Activated T-cell treated with anti-CD3 and anti-CD28 coated beads for 1 hour (primary cell): ENCODE measurements around the gene TMEM139.

Source experiments
- DNase-seq: peaks from one replicate; pipeline ENCODE4 v3.0.0-alpha.2; 2020; ENCODE audit warnings: low read depth

TMEM139 gene

DNA sequence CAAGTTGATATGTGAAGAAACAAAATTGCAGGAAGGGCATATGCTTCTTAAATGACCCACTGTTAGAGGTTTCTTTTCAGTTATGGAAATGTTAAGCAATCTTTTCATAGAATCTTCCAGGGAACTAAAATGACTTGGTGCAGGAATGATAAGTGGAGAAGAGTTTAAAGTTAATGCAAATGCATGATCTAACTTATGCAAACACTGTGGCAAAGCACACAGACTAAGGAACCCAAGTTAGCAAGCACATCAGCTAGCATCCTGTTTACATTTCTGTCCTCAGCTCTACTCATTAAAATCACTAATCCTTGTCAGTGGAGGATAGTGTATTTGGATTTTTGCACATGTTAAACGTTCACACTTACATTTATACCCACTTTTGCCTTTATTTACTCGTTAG, 40.5 kb downstream of the TMEM139 start:
- DNase-seq = no peak

DNA sequence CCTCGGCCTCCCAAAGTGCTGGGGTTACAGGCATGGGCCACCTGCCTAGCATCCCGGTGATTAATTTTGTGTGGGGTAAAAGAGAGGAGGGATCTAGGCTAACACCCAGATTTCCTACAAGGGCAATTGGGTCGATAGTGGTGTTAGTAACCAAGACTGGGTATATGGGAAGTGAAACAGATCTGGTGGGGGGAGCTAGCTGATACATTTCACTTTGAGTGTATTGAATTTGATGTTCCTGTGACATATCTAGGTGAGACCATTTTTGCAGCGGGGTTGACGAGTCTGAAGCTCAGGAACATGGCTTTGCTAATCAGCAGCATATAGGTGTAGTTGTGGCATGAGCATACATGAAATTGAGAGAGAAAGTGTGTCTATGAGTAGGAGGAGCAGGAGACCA, 43.1 kb downstream of the TMEM139 start:
- DNase-seq = no peak

DNA sequence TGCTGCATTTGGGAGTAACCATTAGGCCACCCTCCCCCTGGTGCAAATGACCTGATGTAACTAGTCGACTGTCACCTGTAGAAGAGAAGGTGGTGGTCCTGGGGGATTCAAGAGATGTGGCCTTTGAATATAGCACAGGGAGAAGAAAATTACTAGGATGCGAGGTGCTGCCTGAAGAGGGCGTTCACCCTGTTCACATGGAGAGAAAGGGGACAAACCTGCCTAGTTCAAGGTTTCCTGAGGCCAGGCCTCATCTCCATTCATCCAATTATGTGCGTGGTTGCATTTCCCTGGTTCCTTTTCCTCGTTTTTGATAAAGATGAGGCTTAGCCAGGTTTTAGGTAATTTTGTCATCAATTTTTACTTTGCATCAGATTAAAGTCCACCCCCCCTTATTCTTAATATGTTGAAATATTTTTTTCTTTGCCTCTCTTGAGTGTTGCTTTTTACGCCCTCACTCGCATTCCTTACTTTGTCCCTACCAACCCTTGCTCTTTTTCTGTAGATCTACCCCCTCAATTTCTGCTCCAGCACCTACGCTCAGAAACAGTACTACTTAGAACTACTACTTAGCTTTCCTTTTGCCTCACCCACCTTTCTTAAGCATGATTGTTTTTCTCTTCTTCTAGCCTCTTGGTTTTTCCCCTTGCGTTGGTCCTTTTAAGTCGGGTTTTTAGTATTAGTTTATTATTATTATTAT, 44.9 kb downstream of the TMEM139 start:
- DNase-seq = no peak

DNA sequence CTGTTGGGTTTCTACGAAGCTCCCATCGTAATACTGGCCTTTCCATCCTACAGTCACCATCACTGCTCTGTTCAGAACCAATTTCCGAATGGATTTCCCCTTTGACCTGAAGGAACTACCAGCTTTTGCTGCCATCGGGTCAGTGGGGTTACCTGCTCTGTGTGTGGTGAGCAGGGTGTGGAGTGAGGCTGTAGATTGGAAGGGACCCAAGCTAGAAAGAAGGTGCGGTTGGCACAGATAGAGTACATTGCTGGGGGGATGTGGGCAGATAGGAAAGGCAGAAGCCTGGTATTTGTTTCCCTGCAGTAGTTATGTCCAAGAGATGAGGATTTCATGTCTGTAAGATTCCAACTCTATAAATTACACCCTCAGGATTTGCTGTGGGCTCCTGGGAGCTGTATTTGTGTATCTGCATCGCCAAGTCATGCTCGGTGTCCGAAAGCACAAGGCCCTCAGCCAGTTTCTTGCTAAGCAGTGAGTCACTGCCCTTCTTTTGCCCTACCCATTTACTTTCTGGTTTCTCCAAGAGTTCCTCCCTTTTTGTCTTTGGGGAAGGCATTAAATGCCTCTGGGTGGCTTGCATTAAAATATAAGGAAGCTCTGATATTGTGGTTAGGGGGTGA, 46.5 kb downstream of the TMEM139 start:
- no peak for DNase-seq

DNA sequence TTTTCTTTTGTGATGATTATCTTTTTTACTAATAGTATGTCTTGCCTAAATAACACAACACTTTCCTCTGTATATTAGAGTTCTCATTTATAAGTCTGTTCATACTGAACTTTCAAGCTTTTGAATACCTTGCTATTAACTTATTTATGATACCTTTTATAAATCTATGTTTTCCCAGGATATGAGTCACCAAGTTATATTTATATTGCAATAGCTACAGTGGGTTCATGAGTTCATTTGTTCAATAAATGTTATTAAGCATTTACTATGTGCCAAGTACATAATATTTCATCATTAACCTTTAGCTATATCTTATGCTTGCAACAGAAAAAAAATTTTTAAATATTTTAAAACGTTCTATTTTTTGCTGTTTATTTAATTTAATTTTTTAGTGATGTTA, 49.5 kb downstream of the TMEM139 start:
- DNase-seq = no peak

DNA sequence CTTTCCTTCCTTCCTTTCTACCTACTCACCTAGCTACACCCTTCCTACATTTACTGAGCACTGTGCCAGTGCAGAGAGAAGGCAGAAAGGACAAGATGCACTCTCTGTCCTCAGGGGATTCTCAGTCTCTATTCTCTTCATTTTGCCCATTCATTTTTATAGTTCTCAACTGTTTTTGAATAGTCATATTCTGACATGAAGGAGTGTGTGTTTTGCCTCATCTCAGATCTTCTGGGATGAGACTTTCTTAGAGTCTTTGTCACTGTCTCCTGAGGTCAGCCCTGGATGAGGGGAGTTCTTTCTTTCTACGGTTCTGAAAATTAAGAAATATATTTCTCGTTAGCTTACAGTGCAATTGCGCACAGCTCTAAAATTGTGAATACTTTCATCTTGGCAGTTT, 52.5 kb downstream of the TMEM139 start:
- no peak for DNase-seq
